ENCODE results near the gene NEURL1B. TPM values are rescaled to one million over a fixed set of nuclear protein-coding genes. Genes with fewer than 3 reads are reported as not detected.

The NEURL1B gene
- total RNA-seq, 1 donor from 2014 or later, result 11.7 TPM

- Mint-ChIP-seq H3K9me3 (peaks cover 7% of the 10 kb centered on the region), H3K4me3 (no peak overlapping the region), H3K4me1 (peaks cover 17% of the 10 kb centered on the region), H3K27me3 (ENCODE audit: low read depth) (peaks cover 23% of the 10 kb centered on the region), H3K27ac (peak overlapping the region; percentile 89), H3K36me3 (peaks cover 16% of the 10 kb centered on the region)
- DNase-seq (ENCODE audit: low spot score in 2 of 2, unreplicated experiment in 2 of 2), result no peak
- TF ChIP-seq CTCF (IDR thresholded peaks at IDR 0.05; ENCODE audit: unreplicated experiment), result no peak
These were observed 38.7 kb downstream of the NEURL1B start for GRCh38 chr5:172679628-172680212.

- peaks cover 17% of the 10 kb centered on the region for H3K4me1 Mint-ChIP-seq
- H3K27ac Mint-ChIP-seq, result no peak overlapping the region
- peaks cover 7% of the 10 kb centered on the region for H3K9me3 Mint-ChIP-seq
- H3K27me3 Mint-ChIP-seq (ENCODE audit: low read depth), result peaks cover 28% of the 10 kb centered on the region
- H3K4me3 Mint-ChIP-seq, result no peak overlapping the region
- DNase-seq (ENCODE audit: low spot score in 2 of 2, unreplicated experiment in 2 of 2), result no peak
- TF ChIP-seq CTCF (IDR thresholded peaks at IDR 0.05; ENCODE audit: unreplicated experiment), result no peak
- peaks cover 19% of the 10 kb centered on the region for H3K36me3 Mint-ChIP-seq
These were observed 39.9 kb downstream of the NEURL1B start for GRCh38 chr5:172680921-172681320.

GRCh38 chr5:172681421-172681820 lies 40.4 kb downstream of the NEURL1B start:
- H3K27me3 Mint-ChIP-seq (ENCODE audit: low read depth), result peaks cover 28% of the 10 kb centered on the region
- H3K4me1 Mint-ChIP-seq, result peaks cover 17% of the 10 kb centered on the region
- no peak for DNase-seq (ENCODE audit: low spot score in 2 of 2, unreplicated experiment in 2 of 2)
- H3K4me3 Mint-ChIP-seq, result no peak overlapping the region
- H3K36me3 Mint-ChIP-seq, result peaks cover 19% of the 10 kb centered on the region
- H3K9me3 Mint-ChIP-seq, result peaks cover 7% of the 10 kb centered on the region
- TF ChIP-seq CTCF (IDR thresholded peaks at IDR 0.05; ENCODE audit: unreplicated experiment), result no peak
- no peak overlapping the region for H3K27ac Mint-ChIP-seq

- peaks cover 19% of the 10 kb centered on the region for H3K36me3 Mint-ChIP-seq
- peaks cover 28% of the 10 kb centered on the region for H3K27me3 Mint-ChIP-seq (ENCODE audit: low read depth)
- TF ChIP-seq CTCF (IDR thresholded peaks at IDR 0.05; ENCODE audit: unreplicated experiment), result no peak
- H3K27ac Mint-ChIP-seq, result no peak overlapping the region
- no peak overlapping the region for H3K4me3 Mint-ChIP-seq
- peaks cover 7% of the 10 kb centered on the region for H3K9me3 Mint-ChIP-seq
- peaks cover 22% of the 10 kb centered on the region for H3K4me1 Mint-ChIP-seq
- DNase-seq (ENCODE audit: low spot score in 2 of 2, unreplicated experiment in 2 of 2), result no peak
These were observed 42.2 kb downstream of the NEURL1B start for GRCh38 chr5:172683264-172683644.

- TF ChIP-seq CTCF (IDR thresholded peaks at IDR 0.05; ENCODE audit: unreplicated experiment), result no peak
- Mint-ChIP-seq H3K36me3 (peaks cover 19% of the 10 kb centered on the region), H3K9me3 (peaks cover 7% of the 10 kb centered on the region), H3K4me1 (peaks cover 24% of the 10 kb centered on the region), H3K27me3 (ENCODE audit: low read depth) (peaks cover 28% of the 10 kb centered on the region), H3K27ac (no peak overlapping the region), H3K4me3 (peak overlapping the region; percentile 24)
- no peak for DNase-seq (ENCODE audit: low spot score in 2 of 2, unreplicated experiment in 2 of 2)
These were observed 42.8 kb downstream of the NEURL1B start for GRCh38 chr5:172683645-172684471.
